IMR-90 (cell line): Measurements from ENCODE around the gene NXPH4. TPM values are rescaled to one million over a fixed set of nuclear protein-coding genes. Genes with fewer than 3 reads are reported as not detected.
A peak's percentile ranks its signal among the peaks of the same experiment; 100 is the strongest.

Experiments
- ATAC-seq: fragments of 200-7000 bp; cut with Tn5 transposase; 2 replicates; pipeline ENCODE4 v1.9.1; 2020; ENCODE audit warnings: low read depth, mild to moderate bottlenecking, moderate library complexity
- BruUV-seq: library from RNA; stranded (reverse); fragments of 400-500 nt; replicated peaks from 2 replicates; lab custom pipeline; 2021; lab: Mats Ljungman, UMichigan
- CTCF ChIA-PET: fragments of 300-600 bp; formaldehyde crosslinking; extraction: SDS; loops from one replicate; lab custom pipeline; 2021; ENCODE audit warnings: antibody characterized with exemption; lab: Yijun Ruan, JAX
- POLR2A ChIA-PET: fragments of 300-600 bp; sonication (Branson Sonifier 250); formaldehyde crosslinking; loops from one replicate; lab custom pipeline; 2022; ENCODE audit warnings: antibody characterized with exemption; ENCODE audit not compliant: unreplicated experiment; lab: Charles Lee
- DNase-seq: peaks from one replicate; pipeline ENCODE4 v3.0.0; 2013
- H2AFZ ChIP-seq: replicated peaks from 2 replicates; pipeline ENCODE3; 2013; ENCODE audit warnings: low read length, mild to moderate bottlenecking; ENCODE audit not compliant: poor library complexity
- H2AK5ac ChIP-seq: 2 replicates; pipeline ENCODE4 v1.6.1; 2013; ENCODE audit warnings: low read depth, low read length, inconsistent platforms
- H2AK9ac ChIP-seq: replicated peaks from 2 replicates; pipeline ENCODE3; 2013; ENCODE audit warnings: mild to moderate bottlenecking, low read depth, low read length, moderate library complexity; ENCODE audit not compliant: poor library complexity
- H2BK120ac ChIP-seq: 2 replicates; pipeline ENCODE4 v1.6.1; 2013; ENCODE audit warnings: low read depth, low read length, inconsistent platforms
- H2BK15ac ChIP-seq: 3 replicates; pipeline ENCODE4 v1.6.1; 2013; ENCODE audit warnings: low read depth, low read length, inconsistent platforms
- H2BK20ac ChIP-seq: 2 replicates; pipeline ENCODE4 v1.6.1; 2013; ENCODE audit warnings: low read depth, mild to moderate bottlenecking, inconsistent platforms, low read length, moderate library complexity
- H2BK5ac ChIP-seq: 2 replicates; pipeline ENCODE4 v1.6.1; 2013; ENCODE audit warnings: mild to moderate bottlenecking, low read depth, low read length, inconsistent platforms; ENCODE audit not compliant: poor library complexity, severe bottlenecking
- H3K14ac ChIP-seq: replicated peaks from 2 replicates; pipeline ENCODE4 v1.6.1; 2013; ENCODE audit warnings: low read depth, low read length, inconsistent platforms
- H3K18ac ChIP-seq: 2 replicates; pipeline ENCODE4 v1.6.1; 2013; ENCODE audit warnings: low read depth, low read length, control low read depth
- H3K23ac ChIP-seq: 2 replicates; pipeline ENCODE4 v1.6.1; 2013; ENCODE audit warnings: low read depth, low read length, inconsistent platforms
- H3K27ac ChIP-seq: 2 replicates; pipeline ENCODE4 v1.5.1; 2013; ENCODE audit warnings: mild to moderate bottlenecking, control low read depth, low read length; ENCODE audit not compliant: insufficient read depth
- H3K27me3 ChIP-seq: 2 replicates; pipeline ENCODE4 v1.6.1; 2013; ENCODE audit warnings: low read length; ENCODE audit not compliant: control insufficient read depth, insufficient read depth
- H3K36me3 ChIP-seq: 2 replicates; pipeline ENCODE4 v1.6.1; 2013; ENCODE audit warnings: low read length, mixed read lengths; ENCODE audit not compliant: control insufficient read depth, insufficient read depth
- H3K4ac ChIP-seq: 2 replicates; pipeline ENCODE4 v1.6.1; 2013; ENCODE audit warnings: low read depth, low read length, inconsistent platforms
- H3K4me1 ChIP-seq: 2 replicates; pipeline ENCODE4 v1.6.1; 2013; ENCODE audit warnings: low read length, mixed read lengths; ENCODE audit not compliant: control insufficient read depth, insufficient read depth
- H3K4me2 ChIP-seq: 2 replicates; pipeline ENCODE4 v1.6.1; 2013; ENCODE audit warnings: low read depth, mild to moderate bottlenecking, control low read depth, low read length, moderate library complexity
- H3K4me3 ChIP-seq: 2 replicates; pipeline ENCODE4 v1.5.1; 2013; ENCODE audit warnings: low read depth, mild to moderate bottlenecking, control low read depth, low read length, moderate library complexity; ENCODE audit not compliant: insufficient read depth
- H3K56ac ChIP-seq: 2 replicates; pipeline ENCODE4 v1.6.1; 2013; ENCODE audit warnings: low read length, inconsistent platforms; ENCODE audit not compliant: insufficient read depth; ENCODE audit errors: extremely low read depth
- H3K79me1 ChIP-seq, 2 experiments: 2 replicates each; pipeline ENCODE4 v1.6.1; 2013; ENCODE audit warnings: low read length in 2 of 2, inconsistent platforms in 1 of 2, low read depth in 1 of 2
- H3K9ac ChIP-seq: 2 replicates; pipeline ENCODE4 v1.6.1; 2013; ENCODE audit warnings: low read depth, low read length, control low read depth
- H3K9me1 ChIP-seq: 2 replicates; pipeline ENCODE4 v1.6.1; 2013; ENCODE audit warnings: low read length, inconsistent platforms; ENCODE audit not compliant: insufficient read depth
- H3K9me3 ChIP-seq: 2 replicates; pipeline ENCODE4 v1.6.1; 2013; ENCODE audit warnings: low read length; ENCODE audit not compliant: control insufficient read depth, insufficient read depth
- H4K20me1 ChIP-seq: 2 replicates; pipeline ENCODE4 v1.6.1; 2013; ENCODE audit warnings: low read length, inconsistent platforms; ENCODE audit not compliant: insufficient read depth
- H4K5ac ChIP-seq: 2 replicates; pipeline ENCODE4 v1.6.1; 2013; ENCODE audit warnings: mild to moderate bottlenecking, low read depth, low read length, control low read depth
- H4K8ac ChIP-seq, 2 experiments: 2 replicates each; pipeline ENCODE4 v1.6.1; 2013; ENCODE audit warnings: low read depth in 2 of 2, low read length in 2 of 2, control low read depth in 1 of 2, inconsistent platforms in 1 of 2
- H4K91ac ChIP-seq: 2 replicates; pipeline ENCODE4 v1.6.1; 2013; ENCODE audit warnings: low read depth, low read length, inconsistent platforms; ENCODE audit not compliant: insufficient read depth
- CEBPB ChIP-seq: IDR thresholded peaks from 2 replicates; pipeline ENCODE4 v1.6.1; 2012; ENCODE audit warnings: low read depth, low read length, improper control_type of control experiment
- CHD1 ChIP-seq: IDR thresholded peaks from 2 replicates; pipeline ENCODE4 v1.6.1; 2012; ENCODE audit warnings: low read depth, low read length, improper control_type of control experiment
- CTCF ChIP-seq: conservative IDR thresholded peaks from 2 replicates; pipeline ENCODE4 v1.5.1; 2012; ENCODE audit warnings: mild to moderate bottlenecking, low read depth, low read length, improper control_type of control experiment
- ELK1 ChIP-seq: fragments of 150-350 bp; IDR thresholded peaks from 2 replicates; pipeline ENCODE4 v1.6.1; 2016; ENCODE audit warnings: low read depth, mild to moderate bottlenecking, low read length, moderate library complexity, borderline replicate concordance
- FOS ChIP-seq: fragments of 150-350 bp; IDR thresholded peaks from 2 replicates; pipeline ENCODE4 v1.6.1; 2016; ENCODE audit warnings: low read depth, low read length
- MAZ ChIP-seq: IDR thresholded peaks from 2 replicates; pipeline ENCODE4 v1.6.1; 2012; ENCODE audit warnings: low read depth, mild to moderate bottlenecking, low read length, improper control_type of control experiment, moderate library complexity, borderline replicate concordance
- MXI1 ChIP-seq: IDR thresholded peaks from 2 replicates; pipeline ENCODE4 v1.6.1; 2012; ENCODE audit warnings: low read depth, mild to moderate bottlenecking, low read length, moderate library complexity, borderline replicate concordance
- NFE2L2 ChIP-seq: fragments of 150-350 bp; IDR thresholded peaks from 2 replicates; pipeline ENCODE4 v1.6.1; 2016; ENCODE audit warnings: low read depth, mild to moderate bottlenecking, low read length
- RAD21 ChIP-seq: IDR thresholded peaks from 2 replicates; pipeline ENCODE4 v1.6.1; 2012; ENCODE audit warnings: low read length, improper control_type of control experiment
- RCOR1 ChIP-seq: IDR thresholded peaks from 2 replicates; pipeline ENCODE4 v1.6.1; 2012; ENCODE audit warnings: mild to moderate bottlenecking, low read length, improper control_type of control experiment; ENCODE audit not compliant: insufficient replicate concordance
- RFX5 ChIP-seq: IDR thresholded peaks from 2 replicates; pipeline ENCODE4 v1.8.0; 2012; ENCODE audit warnings: low read depth, mild to moderate bottlenecking, low read length, moderate library complexity
- SMC3 ChIP-seq: fragments of 150-350 bp; IDR thresholded peaks from 2 replicates; pipeline ENCODE4 v1.6.1; 2016; ENCODE audit warnings: low read depth, mild to moderate bottlenecking, antibody characterized with exemption, low read length, moderate library complexity
- USF2 ChIP-seq: fragments of 150-350 bp; IDR thresholded peaks from 2 replicates; pipeline ENCODE4 v1.6.1; 2017; ENCODE audit warnings: mild to moderate bottlenecking, antibody characterized with exemption, low read length, low read depth
- WGBS, 2 experiments: methylation state at CpG; one replicate each; pipeline versions ENCODE4 v1.1.5 to v1.1.7; 2013; ENCODE audit warnings: missing lambda C conversion rate in 2 of 2; ENCODE audit not compliant: insufficient read length in 1 of 2; ENCODE audit errors: extremely low coverage in 2 of 2; 5-methylcytosine and 5-hydroxymethylcytosine counted together
- dilution Hi-C: fragments of 300-500 bp; cut with HindIII; formaldehyde crosslinking; loops from one replicate; pipeline ENCODE4 v1.14.3; 2018; ENCODE audit warnings: low sequenced_read_pairs; ENCODE audit not compliant: unreplicated experiment
- in situ Hi-C: fragments of 300-500 bp; cut with MboI; formaldehyde crosslinking; loops from 3 replicates; pipeline ENCODE4 v1.14.3; 2019; ENCODE audit warnings: low sequenced_read_pairs, inconsistent platforms, mixed read lengths
- intact Hi-C: fragments of 100-400 bp; cut with micrococcal nuclease; formaldehyde crosslinking; loops from 2 replicates; pipeline ENCODE4 v1.10.0; 2022
- polyA plus RNA-seq, 3 experiments: library from polyadenylated mRNA; depleted of rRNA; stranded (reverse); fragments of >200 nt; gene quantifications; 2 replicates each; pipeline ENCODE4 v1.2.3, GENCODE V29; 2012; ENCODE audit warnings: low replicate concordance in 1 of 3
- total RNA-seq: library from RNA; depleted of rRNA; stranded (reverse); fragments of >200 nt; gene quantifications from 2 replicates; pipeline ENCODE4 v1.2.3, GENCODE V29; 2012

The NXPH4 gene
- total and polyA plus RNA-seq, 2 of the 4 experiments (the other 2 are of a cell fraction): 0.36 to 3.8 TPM

GRCh38 chr12:57243521-57244311 lies 27.1 kb downstream of the NXPH4 start:
- Histone ChIP-seq H4K8ac (no peak overlapping the region), H3K18ac (no peak overlapping the region), H4K5ac (no peak overlapping the region), H3K27me3 (peaks cover 6% of the 10 kb centered on the region; the same call in 1 of the 2 replicates), H4K91ac (no peak overlapping the region), H2BK20ac (no peak overlapping the region), H3K27ac (no peak overlapping the region), H3K23ac (no peak overlapping the region), H4K20me1 (peaks cover 34% of the 10 kb centered on the region; the same call in 1 of the 2 replicates), H2AK9ac (peak overlapping the region; percentile 56), H3K56ac (no peak overlapping the region), H3K14ac (no peak overlapping the region), H3K9me3 (no peaks in the 10 kb centered on the region), H3K4me1 (peaks cover 17% of the 10 kb centered on the region), H2AK5ac (no peak overlapping the region), H3K4me3 (peak overlapping the region; percentile 34; the same call in 1 of the 2 replicates), H3K9ac (no peak overlapping the region; the same call in 1 of the 2 replicates), H2BK15ac (no peak overlapping the region), H2AFZ (peak overlapping the region; percentile 86), H3K36me3 (no peaks in the 10 kb centered on the region), H2BK120ac (no peak overlapping the region), H3K9me1 (0 out of 2 replicates have a peak, but pooled peaks cover 7% of the 10 kb centered on the region), H3K4ac (no peak overlapping the region), H3K4me2 (peak overlapping the region; percentile 81), H3K79me1 (peaks cover 0 to 10% of the 10 kb centered on the region in 2 experiments; a peak in 1 of 4 replicates), H2BK5ac (no peak overlapping the region)
- no TSS peak for BruUV-seq
- DNase-seq (peak; percentile 56), ATAC-seq (peak; percentile 10; the same call in 1 of the 2 replicates)
- intact Hi-C loops (loop anchor here (1.0 to 5.0 kb wide), 2 partner anchors 30 to 131 kb away; partner anchors contain the start of gene STAT6), in situ Hi-C loops (no loop called here), dilution Hi-C loops (no loop called here)
- 0% methylated on average over 1 of the region's 41 CpGs; no CpG with 5 or more reads in 1 of the 2 experiments for WGBS, 2 experiments
- POLR2A ChIA-PET: no interaction called here
- CTCF ChIA-PET: interaction anchor here (1.4 to 5.8 kb wide), 4 partner anchors 14 to 31 kb away, joined by 5 to 47 read pairs (median 8); partner anchors contain the start of gene SHMT2
- no peak for TF ChIP-seq CEBPB
- TF ChIP-seq FOS: no peak
- peak; percentile 53 for TF ChIP-seq RAD21
- no peak for TF ChIP-seq USF2
- TF ChIP-seq CHD1: no peak
- TF ChIP-seq MXI1: no peak
- no peak for TF ChIP-seq MAZ
- no peak for TF ChIP-seq NFE2L2
- TF ChIP-seq RCOR1: no peak
- peak; percentile 47 for TF ChIP-seq SMC3
- no peak for TF ChIP-seq ELK1
- peak; percentile 77 for TF ChIP-seq CTCF
- TF ChIP-seq RFX5: no peak
